Retina (tissue), 1 donor: ENCODE results near the gene PLPP2.
"Not testable (repeated sequence)": the region's sequence is repeated elsewhere in the genome, so short reads cannot be mapped to it uniquely, and the experiment has no call there.

Experiments used
- DNase-seq: peaks from one replicate; pipeline ENCODE4 v3.0.0-alpha.2; 2016

Gene PLPP2

DNA sequence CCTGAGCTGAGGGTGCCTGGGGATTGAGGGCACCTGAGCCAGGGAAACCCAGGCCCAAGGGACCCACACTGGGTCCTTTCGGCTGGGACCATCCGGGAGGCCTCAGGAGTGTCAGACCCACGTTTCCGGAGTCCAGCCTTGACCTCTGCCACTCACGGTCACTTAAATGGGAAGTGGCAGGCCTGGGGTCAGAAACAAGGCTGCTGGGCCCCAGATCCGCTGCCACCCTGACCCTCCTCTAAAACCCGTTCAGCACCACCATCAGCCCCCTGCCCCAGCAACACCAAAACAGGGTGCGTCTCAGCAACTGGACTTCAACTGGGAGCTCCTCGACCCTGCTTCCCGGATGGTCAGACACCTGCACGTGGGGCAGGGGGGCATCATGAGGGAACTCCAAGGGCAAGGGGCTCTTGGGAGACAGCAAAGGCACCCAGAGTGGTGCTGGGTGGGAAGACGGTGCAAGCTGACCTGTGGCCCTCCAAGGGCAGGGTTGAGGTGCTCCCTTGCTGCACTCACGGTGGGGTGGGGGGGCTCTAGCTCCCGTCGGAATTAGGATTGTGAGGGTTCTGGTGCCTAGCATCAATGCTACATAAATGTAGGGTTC is 1.2 kb upstream of the PLPP2 start:
- DNase-seq, result no peak

DNA sequence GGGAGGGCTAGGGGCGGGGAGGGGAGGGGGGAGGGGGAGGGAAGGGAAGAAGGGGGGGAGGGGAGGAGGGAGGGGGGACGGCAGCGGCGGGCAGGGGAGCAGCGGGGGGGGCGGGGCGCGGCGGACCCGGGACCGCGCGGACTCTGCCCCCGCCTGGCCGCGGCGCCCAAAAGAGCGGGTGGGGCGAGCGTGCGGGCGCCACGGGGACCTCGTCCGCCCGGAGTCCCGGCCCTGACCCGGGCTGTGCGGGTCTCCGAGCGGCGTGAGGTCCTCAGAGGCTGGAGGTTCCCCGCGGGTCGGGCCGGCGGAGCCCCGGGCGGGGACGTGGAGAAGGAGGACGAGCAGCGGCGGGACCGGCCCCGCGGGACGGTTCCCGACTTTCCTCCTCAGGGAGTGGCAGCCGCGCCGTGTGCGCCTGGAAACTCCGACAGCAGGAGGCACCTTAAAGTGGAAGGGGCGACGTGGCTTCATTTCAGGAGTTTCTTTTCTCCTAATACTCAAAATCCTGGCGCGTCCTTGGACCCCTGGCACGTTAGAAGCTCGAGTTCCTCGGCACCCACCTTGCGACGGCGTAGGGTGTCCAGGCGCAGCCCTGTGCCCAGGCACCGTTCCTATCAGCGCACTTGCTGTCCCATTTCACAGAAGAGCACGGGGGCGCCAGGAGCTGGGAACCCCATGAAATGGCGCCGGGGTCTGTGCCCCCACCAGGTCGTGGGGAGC is 518 bp upstream of the PLPP2 start:
- peak; percentile 44 for DNase-seq

DNA sequence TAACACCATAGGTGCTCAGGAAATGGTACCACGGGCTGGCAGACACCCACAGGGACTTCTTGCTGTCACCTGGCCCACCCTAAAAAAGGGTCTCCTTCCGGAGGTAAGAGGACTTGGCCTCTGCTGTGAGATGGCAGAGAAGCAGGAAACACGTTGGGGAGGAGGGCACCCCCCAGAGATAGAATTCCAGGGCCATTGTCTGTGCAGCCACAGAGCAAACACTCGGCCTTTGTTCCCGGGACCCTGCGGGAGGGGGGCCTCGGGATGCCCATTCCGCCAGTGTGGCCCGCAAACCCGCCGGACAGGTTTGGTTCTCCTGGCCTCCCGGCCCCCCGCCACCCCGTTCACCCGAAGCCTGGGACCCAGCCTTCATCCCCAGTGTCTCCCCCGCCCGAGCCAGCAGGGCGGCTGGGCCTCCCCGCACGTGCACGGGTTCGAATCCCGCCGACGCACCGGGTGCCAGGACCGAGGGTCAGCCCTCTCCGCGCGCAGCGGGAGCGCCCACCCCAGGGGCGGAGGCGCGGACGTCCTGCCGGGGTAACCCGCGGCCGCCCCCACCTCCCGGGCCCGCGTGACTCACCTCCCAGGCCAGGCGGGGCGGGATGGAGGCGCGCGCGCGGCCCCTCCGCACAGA is 714 bp downstream of the PLPP2 start:
- peak; percentile 36 for DNase-seq

DNA sequence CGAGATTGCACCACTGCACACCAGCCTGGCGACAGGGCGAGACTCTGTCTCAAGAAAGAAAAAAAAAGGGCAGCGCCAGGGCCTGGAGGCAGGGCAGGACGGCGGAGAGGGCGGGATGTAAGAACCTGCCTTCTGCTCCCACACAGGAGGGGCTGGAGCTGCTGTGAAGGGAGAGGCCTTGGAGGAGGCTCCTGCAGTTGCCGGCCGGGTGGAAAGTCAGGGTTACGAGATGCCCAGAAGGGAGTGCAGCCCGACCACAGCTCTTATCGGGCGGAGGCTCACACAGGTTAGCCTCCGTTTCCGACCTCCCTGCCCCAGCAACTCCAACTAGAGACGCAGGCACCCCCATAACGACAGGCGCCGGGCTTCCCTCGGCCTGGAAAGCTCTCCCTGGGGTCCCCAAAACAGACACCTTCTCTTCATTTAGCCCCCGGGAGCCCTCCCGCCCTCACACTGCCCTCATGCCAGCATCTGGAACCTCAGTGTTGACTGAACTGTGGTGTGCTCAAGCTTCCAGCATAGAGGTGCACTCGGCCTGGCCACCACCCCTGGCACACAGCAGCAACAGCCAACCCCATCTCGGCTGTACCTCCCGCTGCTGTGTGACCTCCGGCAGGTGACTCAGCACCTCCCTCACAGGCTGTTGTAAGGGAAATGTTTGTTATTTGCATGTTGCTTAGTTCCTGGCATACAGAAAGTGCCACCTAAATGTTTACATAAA is 1.4 kb downstream of the PLPP2 start:
- peak; percentile 25 for DNase-seq

DNA sequence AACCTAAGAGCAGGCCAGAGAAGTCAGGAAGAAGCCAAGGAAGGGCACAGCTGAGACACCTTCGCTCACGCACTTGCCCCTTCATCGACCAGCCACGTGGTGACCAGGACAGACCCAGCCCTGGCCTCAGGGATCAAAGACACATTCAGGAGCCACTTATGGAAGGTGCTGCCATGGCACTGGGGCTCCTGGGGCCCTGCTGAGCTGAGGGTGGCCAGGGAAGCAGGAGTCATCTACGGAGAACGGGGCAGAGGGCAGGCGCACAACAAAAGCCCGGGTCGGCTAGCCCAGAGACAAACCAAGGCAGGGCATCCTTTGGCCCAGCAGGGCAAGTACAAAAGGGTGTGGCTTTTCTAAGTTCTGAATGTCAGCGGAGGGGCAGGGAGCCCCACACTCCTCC is 2.3 kb downstream of the PLPP2 start:
- DNase-seq, result no peak

DNA sequence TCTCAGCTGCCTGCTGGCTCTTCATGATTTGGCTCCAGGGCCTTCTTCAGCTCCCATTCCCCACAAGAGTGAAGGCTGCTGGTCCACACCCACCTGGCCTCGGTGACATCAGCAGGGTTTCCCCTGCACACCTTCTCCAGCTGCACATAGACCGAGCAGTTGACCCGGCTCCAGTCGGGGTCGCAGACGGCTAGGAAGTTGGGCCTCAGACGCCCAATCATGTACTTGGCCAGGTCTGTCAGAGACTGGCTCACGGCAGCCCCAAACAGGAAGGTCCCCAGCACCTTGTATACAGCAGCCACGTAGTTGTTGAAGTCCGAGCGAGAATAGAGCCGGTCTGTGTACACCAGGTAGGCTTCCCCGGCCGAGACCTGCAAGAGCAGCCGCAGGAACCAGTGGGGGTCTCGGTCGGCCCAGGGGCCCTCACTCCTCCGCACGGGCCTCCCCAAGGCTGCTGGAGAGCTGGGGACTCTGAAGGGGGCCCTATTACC is 3.8 kb downstream of the PLPP2 start:
- DNase-seq, result no peak

DNA sequence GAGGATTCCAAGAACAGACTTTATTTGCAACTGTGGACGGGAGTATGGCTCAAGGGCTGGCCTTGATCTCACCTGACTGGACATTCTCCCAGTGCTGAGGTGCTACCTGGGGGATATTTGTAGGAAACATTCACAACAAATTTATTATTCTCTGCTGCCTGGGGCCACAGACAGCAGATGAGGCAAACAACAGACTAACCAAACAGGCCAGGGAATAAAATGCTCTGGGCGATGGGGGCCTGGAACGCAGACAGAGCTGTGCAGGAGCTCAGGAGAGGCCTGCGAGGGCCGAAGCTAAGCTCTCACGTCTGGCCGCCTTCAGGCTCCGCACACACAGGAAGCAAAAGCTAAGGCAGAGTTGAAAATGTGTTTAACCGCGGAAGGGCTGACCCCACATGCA is 7.8 kb downstream of the PLPP2 start:
- no peak for DNase-seq

DNA sequence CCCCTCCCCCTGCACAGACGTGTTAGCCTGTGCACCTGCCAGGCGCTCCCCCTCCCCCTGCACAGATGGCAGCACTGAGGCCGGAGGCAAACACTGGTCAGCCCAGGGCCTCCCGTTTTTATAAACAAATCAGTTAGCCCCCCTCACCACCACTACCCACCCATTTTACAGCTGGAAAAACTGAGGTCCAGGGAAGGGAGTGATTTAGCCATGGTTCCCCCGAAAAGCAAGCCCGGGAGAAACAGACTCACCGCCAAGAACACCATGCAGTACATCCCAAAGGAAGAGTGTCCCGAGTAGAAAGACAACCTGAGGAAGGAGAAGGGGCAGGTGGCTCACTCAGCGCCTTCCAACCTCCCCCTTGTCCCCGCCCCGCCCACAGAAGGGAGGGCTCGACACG is 8.7 kb downstream of the PLPP2 start:
- no peak for DNase-seq

DNA sequence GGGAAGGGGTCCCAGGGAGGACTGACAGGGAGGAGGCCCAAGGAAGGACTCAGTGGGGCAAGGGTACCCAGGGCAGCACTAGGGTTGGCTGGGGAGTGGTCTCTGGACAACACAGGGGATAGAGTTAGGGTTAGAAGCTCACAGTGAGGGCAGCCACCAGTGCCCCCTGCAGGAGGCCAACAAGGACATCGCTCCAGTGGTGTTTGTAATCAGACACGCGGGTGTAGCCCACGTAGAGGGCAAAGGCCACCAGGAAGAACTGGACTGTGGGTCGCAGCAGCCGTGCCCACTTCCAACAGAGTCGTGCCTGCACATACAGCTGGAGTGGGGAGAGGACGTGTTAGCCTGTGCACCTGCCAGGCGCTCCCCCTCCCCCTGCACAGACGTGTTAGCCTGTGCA is 9.2 kb downstream of the PLPP2 start:
- DNase-seq, result no peak

DNA sequence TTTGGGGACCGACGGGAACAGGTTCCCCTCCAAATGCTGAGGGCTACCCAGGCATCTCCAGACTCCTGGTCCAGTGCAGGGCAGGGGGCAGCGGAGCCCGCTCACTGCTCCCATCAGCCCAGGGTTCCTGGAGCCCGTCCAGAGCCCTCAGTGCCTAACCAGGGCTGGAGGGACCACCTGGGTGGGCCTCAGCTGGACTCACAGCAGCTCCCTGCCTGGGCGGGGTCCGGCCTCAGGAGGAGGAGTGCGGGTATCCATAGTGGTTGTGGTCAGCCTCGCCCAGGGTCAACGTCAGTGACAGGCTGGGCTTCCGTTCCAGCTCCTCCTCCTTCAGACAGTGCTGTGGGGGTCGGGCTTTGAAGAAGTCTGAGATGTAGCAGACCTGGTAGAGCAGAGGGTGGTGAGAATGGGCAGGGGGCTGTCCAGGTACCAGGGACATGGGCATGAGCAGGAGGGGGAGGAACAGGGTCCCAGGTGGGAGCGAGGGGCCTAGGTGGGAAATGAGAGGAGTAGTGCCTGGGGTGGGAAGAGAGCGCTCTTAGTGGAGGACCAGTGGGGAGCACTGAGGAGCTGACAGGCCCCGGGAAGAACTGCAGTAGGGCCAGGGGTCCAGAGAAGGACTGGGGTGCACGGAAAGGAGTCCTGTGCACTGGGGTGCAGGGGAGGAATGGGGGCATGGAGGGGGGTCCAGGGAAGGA is 9.9 kb downstream of the PLPP2 start:
- no peak for DNase-seq

DNA sequence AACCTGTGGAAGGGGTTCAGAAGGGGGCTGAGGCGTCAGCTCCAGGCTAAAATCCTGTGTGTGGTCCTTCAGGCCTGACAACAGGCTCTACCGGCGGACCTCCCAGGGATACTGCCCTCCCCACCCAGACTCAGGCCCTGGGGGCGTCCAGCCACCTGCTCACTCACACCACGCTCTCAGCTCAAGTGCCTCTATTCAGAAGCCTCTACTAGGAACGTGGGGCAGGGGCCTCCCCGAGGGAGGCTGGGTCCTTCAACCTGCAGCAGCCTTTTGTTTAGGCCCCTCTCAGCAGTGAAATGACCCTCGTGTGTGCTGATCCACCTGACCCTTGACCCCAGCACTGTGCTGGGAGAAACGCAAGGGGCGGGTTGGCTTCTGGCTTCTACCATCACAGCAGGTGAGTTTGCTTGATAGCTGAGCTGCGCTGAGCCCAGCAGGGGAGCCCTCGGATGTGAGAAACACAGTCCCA is 10.6 kb downstream of the PLPP2 start:
- DNase-seq, result peak; percentile 38

DNA sequence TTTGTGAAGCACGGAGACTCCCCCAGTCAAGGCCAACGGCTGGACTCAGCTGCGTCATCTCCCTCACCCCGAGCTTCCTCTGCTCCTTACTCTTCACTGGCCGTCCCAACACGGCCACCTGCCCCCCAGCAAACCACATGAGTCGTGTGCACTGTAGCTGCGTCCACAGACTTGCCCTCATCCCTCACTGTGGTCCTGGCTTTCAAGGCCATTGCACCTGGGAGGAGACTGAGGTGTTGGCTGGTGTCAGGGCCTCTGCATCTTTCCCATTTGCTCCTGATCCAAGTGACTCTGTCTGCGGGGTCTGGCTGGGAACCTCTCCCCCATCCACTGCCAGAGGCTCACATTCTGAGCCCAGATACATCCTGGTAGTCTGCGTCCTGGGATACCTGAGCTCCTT is 11.5 kb downstream of the PLPP2 start:
- DNase-seq, result no peak

DNA sequence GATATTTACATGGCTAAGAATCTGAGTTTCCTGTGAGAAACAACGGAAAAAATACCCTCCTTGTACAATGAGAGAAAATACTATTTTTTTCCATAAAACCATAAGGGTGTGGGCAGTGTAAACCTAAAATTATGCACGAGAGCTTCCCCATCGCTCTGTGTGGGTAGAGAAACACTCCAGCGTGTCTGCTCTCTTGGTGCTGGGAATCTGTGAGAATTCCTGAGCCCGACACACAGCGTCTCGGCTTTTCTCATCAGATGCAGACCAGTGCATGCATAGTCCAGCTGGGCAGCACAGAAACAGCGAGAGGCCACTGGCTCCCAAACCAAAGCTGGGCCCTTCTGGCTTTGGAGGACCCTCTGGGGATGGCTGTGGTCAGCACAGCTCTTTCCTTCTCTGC is 12.0 kb downstream of the PLPP2 start:
- no peak for DNase-seq

DNA sequence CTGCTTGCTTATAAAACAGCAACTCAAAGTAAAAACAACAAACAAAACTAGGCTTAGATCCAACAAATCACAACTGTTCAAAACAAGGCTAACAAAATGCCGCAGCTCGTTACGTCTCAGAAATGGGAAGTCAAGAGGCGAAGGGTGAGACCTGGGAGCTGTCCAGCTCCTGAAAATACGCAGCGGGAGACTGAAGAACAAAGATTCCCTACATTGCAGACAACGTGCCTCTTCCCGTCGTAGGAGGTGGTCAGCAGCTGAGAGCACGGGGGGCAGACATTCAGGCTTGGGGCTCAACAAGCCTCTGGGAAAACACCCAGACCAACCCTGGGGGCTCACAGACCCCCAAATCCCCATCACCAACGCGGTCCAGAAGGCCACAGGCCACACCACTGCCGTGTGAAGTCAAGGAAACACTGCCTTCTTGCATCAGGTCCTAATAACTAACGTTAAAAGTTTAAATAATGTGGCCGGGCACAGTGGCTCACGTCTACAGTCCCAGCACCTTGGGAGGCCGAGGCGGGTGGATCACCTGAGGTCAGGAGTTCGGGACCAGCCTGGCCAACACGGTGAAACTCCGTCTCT is 13.5 kb downstream of the PLPP2 start:
- peak; percentile 60 for DNase-seq

DNA sequence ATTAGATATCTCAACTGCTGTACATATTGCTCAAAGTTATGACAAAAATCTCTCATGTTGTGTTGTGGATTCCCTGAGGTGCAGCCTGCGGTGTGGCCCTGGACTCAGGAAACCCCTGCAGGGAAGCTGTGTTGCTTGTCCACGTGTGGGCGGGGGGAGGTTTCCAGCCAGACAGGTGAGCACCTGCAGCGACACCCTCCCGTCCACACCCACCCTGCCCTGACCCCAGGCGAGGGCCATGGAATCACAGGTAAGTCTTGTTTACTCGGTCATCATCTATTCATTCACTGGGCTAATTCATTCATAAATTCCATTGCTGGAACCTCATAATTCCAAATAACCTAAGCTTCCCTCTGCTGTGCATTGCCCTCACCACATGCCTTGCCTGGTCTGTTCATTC is 14.1 kb downstream of the PLPP2 start:
- no peak for DNase-seq

DNA sequence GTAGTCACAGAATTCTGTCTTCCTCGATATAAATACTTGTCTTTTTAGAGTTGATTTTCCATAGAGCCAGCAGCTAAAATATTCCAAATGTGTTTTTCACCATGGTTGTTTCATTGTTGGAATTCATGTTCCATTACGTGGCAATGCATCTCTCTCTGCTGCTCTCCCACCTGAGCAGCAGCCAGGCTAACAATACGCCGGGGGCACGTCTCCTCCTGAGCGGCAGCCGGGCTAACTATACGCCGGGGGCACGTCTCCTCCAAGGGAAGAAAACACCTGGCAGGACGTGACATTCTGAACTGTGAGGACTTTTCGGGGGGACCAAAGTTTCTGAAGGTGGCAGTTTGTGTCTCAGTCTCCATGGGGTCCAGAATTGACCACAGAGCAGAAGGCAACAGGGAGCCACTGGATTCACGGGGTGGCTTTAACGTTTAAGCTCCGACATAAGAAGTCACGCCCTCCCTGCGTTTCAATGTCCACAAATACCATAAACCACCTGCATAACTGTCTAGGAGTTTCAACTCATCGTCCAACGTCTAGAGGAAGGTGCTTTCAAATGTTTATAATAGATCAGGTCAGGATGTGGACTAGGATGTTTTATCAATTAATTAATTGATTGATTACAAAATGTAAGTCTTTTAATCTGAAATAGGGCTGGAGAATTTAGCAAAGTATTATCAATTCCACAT is 15.1 kb downstream of the PLPP2 start:
- no peak for DNase-seq

DNA sequence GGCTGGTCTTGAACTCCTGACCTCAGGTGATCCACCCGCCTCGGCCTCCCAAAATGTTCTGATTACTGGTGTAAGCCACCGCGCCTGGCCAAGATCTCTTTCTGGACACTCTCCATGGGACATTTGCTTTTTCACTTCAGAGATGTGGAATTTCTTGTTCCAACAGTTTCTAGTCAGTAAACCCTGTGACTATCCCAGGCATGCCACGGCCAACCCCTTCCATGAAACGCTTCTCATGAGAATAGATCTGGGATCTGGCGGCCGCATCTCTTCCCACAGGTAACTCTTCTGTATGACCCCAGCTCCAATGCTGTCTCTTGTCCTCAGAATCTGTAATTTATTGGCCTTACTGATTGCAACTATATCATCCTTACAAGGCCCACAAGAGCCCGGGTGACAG is 16.2 kb downstream of the PLPP2 start:
- no peak for DNase-seq

DNA sequence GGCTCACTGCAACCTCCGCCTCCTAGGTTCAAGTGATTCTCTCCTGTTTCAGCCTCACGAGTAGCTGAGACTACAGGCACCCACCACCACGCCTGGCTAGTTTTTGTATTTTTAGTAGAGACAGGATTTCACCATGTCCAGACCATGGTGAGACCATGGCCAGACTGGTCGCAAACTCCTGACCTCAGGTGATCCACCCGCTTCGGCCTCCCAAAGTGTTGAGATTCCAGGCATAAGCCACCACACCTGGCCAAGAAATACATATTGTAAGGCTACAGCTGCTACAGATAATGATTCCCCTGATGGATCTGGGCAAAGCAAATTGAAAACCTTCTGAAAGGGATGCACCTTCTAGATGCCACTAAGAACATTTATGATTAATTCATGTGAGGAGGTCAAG is 17.8 kb downstream of the PLPP2 start:
- no peak for DNase-seq

DNA sequence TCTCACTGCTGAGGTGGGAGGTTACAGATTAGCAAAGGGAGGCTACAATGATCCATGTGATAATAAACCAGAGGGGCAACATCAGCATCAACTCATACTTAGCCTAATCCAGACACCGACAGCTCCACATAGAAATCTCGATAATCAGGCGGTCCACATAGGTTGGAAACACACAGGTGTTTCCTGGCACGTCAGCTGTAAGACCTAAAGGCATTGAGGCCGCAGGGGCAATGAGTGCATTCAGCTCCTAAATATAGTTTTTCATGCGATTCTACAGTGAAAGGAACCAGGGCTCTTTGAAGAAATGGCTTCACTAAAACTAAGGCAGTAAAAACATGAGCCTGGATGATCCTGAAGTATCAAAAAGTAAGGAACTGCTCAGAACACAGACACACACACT is 19.3 kb downstream of the PLPP2 start:
- DNase-seq, result no peak

DNA sequence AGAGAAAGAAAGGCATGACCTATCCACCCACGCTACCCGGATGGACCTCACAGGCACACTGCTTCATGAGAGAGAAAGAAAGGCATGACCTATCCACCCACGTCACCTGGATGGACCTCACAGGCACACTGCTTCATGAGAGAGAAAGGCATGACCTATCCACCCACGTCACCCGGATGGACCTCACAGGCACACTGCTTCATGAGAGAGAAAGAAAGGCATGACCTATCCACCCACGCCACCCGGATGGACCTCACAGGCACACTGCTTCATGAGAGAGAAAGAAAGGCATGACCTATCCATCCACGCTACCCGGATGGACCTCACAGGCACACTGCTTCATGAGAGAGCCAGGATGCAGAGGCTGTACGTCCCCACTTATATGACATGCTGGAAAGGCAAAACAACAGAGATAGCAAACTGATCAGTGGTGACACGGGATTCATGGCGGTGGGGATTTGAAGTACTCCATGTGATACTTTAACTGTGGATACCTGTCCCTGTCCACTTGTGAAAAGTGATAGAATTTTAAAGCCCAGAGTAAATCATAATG is 20.4 kb downstream of the PLPP2 start:
- not testable (repeated sequence) for DNase-seq

DNA sequence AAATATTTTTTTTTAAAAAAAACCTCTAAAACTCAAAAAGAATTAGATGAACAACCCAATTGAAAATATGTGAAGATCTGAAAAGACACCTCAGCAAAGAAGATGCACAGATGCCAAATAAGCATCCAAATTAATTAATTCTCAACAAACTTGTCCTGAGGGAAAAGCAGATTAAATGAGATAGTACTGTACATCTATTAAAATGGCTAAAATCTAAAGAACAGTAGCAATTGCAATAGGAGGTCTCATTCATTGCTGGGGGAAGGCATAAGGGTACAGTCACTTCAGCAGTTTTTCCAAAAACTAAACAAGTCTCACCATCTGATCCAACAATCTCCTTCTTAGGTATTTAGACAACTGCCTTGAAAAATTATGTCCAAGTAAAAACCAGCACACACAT is 22.0 kb downstream of the PLPP2 start:
- DNase-seq, result no peak

DNA sequence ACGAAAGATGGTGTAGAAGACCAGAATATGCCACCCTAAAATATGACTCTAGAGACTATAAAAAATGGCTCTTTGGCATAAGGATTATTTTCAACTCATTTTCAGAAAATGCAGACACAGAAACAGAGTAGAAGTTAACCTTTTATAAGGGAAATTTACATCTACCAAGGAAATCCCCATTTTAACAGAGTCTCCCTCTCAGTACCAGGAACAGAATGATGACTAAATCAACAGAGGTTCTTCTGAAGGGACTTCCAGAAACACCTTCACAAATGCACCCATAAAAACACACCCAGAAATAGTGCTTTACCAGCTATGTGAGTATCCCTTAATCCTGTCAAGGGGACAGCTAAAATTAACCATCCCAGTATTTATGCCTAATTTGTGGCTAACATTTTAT is 29.1 kb downstream of the PLPP2 start:
- DNase-seq, result no peak
